Peyer's patch (tissue), 4 donors: ENCODE measurements around the gene CHRNG.

Experiments used
- POLR2A ChIP-seq, 2 donors: fragments of 450-650 bp; IDR thresholded peaks; one replicate each; pipeline ENCODE4 v1.5.1; 2017; ENCODE audit warnings: antibody characterized with exemption in 2 of 2, mild to moderate bottlenecking in 2 of 2, moderate library complexity in 2 of 2
- TF ChIP-seq, protein P1 (sequence below), 6 experiments: fragments of 450-650 bp in 4 of 6; fragments of 200-600 bp in 2 of 6; sonication (generic) in 1 of 6; IDR thresholded peaks; one replicate each; pipeline ENCODE4 v1.5.1; 2017 to 2019; ENCODE audit warnings: antibody characterized with exemption in 6 of 6, mild to moderate bottlenecking in 3 of 6, moderate library complexity in 1 of 6

DNA sequence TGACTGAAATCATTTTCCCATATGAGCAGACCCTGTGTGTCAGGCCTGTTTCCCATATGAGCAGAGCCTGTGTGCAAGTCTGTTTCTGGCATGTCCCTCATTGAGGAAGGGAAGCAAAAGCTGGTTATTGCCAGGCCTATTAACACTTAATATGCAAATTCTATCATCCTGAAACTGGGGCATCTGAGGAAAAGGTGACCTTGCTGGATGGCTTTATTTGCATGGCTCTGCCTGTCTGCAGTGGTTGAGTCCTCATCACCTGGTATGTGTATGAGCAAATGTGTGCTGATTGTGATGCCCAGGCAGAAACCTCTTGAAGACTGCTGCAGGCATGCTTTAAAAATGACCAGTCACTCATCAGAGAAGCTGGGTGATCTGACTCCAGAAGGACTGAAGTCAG lies 42.2 kb downstream of the CHRNG start:
- TF ChIP-seq, protein P1, sequence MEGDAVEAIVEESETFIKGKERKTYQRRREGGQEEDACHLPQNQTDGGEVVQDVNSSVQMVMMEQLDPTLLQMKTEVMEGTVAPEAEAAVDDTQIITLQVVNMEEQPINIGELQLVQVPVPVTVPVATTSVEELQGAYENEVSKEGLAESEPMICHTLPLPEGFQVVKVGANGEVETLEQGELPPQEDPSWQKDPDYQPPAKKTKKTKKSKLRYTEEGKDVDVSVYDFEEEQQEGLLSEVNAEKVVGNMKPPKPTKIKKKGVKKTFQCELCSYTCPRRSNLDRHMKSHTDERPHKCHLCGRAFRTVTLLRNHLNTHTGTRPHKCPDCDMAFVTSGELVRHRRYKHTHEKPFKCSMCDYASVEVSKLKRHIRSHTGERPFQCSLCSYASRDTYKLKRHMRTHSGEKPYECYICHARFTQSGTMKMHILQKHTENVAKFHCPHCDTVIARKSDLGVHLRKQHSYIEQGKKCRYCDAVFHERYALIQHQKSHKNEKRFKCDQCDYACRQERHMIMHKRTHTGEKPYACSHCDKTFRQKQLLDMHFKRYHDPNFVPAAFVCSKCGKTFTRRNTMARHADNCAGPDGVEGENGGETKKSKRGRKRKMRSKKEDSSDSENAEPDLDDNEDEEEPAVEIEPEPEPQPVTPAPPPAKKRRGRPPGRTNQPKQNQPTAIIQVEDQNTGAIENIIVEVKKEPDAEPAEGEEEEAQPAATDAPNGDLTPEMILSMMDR (IDR thresholded peaks at IDR 0.05) = no peak
- no peak for TF ChIP-seq POLR2A (IDR thresholded peaks at IDR 0.05)
